Left renal cortex interstitium (tissue), 4 donors: ENCODE measurements around the gene SMO. TPM values are rescaled to one million over a fixed set of nuclear protein-coding genes. Genes with fewer than 3 reads are reported as not detected.
"Not testable (repeated sequence)": the region's sequence is repeated elsewhere in the genome, so short reads cannot be mapped to it uniquely, and the experiment has no call there.

Experiments used
- DNase-seq, 4 donors: peaks; one replicate each; pipeline ENCODE4 v3.0.0-alpha.2; 2013; ENCODE audit warnings: low read depth in 4 of 4, low spot score in 2 of 4, missing footprints in 1 of 4
- polyA plus RNA-seq, 4 donors: library from polyadenylated mRNA; unstranded; fragments of 120-200 nt; gene quantifications; one replicate each; pipeline ENCODE4 v1.2.1, GENCODE V29; 2013; ENCODE audit not compliant: insufficient read length in 4 of 4

The SMO gene
- polyA plus RNA-seq, 4 donors: 108 to 125 (median 114) TPM

DNA sequence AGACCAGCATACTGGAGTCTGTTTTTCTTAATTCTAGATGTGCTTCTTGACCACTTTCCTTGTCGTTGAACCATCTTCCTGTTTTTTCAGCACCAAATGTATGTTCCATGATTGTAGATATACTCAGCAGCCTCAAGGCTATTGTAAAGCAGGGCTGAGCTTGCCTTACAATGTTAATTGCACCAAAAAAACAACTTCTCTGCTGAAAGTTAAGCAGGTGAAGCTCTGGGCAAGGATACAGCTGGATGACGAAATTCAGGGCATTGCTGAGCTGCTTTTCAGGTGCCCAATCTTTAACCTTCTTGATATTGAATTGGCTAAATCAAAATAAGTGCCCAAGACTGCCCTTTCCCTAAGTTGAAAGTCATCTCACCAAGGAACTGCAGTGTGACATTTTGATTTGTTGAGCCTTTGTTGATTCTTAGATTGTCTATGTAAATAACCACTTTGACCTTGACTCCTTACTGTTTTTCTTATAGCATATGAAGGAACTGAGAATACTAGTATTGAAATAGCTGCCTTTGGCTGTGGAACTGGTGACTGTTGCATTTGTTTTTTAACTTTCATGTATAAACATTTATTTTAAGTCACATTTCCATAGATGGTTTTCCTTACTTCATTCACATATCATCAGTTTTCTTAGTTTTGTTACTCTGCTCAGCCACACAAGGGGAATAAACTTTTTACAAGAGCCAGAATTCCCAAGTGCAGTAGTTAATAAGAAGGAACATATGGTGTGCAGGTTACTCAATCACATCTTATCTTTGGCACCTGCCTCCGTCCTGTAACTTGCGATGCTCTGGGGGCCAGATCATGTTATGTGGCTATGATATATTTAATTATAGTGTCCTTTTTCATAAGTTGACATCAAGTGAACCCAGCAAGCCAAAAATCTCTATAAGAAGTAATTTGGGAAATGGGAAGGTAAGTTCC, 39.5 kb downstream of the SMO start:
- DNase-seq: no peak

DNA sequence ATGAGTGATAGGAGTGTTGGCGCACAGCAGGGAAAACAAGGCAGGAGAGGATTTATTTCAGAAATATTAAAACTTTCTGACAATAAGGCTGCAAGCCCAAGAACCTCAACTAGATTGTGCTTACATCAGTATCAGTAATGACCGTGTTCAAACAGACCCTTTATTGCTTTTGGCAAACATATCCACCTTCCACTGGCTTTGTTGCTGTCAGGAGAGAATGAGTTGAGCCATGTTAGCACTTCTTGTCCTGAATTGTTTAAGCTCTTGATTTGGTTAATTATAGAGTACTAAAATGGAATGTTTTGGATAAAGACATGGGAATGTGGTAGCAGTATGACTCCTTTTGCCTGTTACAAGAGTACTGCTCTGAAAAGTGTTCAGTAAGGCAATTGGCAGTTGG, 40.2 kb downstream of the SMO start:
- DNase-seq: no peak

DNA sequence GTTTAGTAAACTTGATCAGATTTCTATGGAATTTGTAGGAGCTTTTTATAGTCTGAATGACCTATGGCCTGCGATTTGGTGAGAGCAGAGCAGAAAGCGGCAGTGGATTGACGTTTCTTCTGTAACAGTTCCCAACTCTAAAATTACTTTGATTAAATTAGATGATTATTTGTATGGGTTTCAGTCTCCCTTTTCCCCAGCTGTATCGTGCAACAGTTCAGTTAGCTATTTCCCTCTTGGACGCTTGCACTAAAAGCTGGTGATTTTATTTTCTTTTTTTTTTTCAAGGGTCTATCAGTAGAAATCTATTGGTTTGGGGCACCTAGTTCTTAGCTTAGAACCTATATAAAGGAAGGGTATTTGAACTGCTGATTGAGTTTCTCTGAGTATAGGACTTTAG, 43.2 kb downstream of the SMO start:
- DNase-seq: no peak

DNA sequence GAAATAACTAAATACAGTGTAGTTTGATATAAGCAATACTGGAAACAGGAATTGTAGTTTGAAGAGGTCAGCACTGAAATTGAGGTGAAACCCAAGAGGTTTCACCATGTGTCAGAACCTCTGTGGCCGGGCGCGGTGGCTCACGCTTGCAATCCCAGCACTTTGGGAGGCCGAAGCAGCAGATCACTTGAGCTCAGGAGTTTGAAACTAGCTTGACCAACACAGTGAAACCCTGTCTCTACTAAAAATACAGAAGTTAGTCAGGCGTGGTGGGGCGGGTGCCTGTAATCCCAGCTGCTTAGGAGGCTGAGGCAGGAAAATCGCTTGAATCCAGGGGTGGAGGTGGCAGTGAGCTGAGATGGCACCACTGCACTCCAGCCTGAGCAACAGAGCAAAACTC, 50.1 kb downstream of the SMO start:
- no peak for DNase-seq

DNA sequence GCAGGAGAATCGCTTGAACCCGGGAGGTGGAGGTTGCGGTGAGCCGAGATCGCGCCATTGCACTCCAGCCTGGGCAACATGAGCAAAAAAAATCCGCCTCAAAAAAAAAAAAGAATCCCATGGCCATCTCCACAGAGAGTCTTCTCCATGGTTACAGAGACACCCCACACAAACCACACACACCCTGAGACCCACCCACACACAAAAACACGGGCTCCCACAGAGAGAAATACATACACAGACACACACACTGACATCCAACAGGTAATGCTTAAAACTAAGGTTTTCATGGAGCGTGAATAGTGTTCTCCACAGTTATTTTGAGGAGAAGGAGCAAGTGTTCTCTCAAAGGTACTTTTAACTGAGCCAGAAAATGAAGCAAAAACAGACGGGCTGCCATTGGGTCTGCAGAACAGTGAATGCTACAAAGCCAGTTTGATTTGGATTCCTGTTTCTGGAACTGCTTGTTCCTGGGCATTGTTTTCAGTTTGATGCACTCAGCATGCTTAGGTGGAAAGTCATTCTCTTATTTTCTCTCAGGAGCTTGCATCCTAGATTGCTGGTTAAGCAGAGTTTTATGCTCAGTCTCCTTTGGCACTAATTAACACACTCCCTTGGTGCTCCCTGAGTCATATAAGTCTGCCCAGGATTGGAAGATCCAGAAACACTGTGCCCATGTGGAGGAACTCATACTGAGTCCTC, 51.8 kb downstream of the SMO start:
- DNase-seq: no peak

DNA sequence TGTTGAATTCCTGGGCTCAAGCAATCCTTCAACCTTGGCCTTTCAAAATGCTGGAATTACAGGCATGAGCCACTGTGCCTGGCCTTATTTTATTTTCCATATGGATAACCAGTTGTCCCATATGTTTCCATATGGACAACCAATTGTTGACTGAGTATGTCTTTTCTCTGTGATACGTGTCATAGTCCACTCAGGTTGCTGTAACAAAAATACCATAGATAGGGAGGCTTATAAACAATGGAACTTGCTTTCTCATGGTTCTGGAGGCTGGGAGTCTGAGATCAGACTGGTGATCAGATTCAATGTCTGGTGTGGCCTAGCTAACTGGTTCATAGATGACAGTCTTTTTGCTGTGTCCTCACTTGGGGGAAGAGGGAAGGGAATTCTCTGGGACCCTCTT, 55.8 kb downstream of the SMO start:
- DNase-seq: no peak

DNA sequence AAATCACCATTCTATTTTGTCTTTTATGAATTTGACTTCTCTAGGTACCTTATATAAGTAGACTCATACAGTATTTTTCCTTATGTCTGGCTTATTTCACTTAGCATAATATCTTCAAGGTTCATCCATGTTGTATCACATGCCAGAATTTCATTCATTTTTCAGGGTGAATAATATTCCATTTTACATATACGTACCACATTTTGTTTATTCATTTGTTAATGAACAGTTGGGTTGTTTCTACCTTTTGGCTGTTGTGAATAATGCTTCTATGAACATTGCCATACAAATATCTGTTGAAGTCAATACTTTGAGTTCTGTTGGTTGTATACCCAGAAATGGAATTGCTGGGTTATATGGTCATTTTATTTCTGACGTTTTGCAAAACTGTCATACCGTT, 57.1 kb downstream of the SMO start:
- DNase-seq: no peak

DNA sequence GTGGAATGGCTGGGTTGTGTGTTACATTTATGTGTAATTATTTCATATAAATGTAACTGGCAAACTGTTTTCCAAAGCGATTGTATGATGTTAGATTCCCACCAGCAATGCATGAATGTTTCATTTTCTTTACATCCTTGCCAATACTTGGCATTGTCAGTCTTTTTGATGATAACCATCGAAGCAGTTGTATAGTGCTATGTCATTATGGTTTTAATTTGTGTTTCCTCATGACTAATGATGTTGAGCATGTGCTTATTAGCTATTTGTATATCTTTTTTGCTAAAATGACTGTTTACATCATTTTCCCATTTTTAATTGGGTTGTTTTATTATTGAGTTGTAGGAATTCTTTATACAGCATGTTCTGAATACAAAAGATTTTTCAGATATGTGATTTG, 58.7 kb downstream of the SMO start:
- no peak for DNase-seq

DNA sequence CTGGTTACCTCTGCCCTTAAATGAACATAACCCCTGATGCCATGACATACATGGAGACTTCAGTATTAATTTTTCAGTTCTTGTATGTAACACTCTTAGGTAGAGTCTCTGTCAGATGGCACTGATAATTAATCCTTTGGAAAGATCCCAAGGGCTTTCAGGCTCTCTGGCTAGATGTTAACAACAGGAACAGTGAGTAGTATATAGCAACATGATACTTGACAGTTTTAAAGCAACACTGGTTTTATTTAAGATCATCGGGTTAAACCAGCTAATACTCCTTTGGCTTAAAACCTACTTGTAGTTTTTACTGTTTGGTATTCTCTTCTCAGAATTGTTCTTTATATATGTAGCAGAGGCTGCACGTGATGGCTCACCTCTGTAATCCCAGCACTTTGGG, 63.7 kb downstream of the SMO start:
- DNase-seq: no peak

DNA sequence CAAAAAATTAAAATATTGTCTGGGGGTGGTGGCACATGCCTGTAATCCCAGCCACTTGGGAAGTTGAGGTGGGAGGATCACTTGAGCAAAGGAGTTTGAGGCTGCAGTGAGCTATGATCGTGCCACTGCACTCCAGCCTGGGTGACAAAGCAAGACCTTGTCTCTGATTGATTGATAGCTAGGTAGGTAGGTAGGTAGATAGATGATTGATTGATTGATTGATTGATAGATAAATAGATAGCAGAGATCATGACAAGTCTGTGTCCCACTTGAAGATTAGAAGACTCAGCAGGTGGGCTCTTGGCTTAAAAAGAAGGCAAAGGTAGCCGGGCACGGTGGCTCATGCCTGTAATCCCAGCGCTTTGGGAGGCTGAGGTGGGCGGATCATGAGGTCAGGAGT, 64.2 kb downstream of the SMO start:
- not testable (repeated sequence) for DNase-seq

DNA sequence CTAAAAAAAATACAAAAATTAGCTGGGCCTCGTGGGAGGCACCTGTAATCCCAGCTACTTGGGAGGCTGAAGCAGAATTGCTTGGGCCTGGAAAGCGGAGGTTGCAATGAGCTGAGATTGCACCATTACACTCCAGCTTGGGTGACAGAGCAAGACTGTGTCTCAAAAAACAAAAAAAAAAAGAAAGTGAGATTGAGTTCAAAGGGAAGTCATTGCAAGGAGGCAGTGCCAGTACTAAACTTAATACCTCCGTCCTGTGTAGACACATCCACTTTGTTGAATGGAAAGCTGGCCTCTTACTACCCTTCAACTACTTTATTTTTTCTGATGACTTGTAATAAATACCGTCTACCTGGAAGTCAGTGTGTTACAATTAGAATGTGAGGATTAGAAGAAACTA, 67.4 kb downstream of the SMO start:
- no peak for DNase-seq

DNA sequence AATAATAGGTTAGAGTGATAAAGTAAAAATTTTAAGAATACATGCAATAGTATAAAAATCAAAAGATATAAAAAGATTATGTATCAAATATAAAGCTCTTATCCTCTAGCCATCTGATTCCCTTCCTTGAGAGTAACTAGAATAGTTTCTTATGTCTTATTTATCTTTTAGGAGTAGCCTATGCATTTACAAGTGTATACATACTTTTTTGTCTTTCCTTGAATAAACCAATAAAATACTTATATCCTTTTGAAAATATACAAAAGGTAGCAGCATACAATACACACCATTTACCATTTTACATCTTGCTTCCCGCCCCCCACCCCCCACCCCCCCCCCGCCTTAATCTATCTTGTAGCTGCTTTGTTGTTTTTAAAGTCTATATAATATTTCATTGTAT, 67.8 kb downstream of the SMO start:
- DNase-seq: no peak

DNA sequence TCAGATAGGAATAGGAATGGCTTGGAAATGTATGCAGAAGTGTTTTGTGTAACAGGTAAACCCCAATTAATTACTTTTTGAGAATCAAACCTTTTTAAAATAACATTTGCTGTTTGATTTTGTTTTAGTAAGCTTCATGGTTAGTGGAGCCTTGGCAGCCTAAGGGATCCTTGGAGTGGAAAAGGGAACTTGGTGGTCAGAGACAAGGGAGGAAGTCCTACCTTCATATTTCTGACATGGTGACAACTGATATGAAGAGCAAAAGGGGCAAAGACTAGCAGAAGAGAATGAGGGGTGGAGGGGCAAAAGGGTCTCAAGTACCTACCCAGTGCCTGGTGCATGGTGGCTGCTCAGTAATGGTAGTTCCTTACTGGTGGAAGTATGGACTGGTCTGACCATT, 68.7 kb downstream of the SMO start:
- DNase-seq: no peak

DNA sequence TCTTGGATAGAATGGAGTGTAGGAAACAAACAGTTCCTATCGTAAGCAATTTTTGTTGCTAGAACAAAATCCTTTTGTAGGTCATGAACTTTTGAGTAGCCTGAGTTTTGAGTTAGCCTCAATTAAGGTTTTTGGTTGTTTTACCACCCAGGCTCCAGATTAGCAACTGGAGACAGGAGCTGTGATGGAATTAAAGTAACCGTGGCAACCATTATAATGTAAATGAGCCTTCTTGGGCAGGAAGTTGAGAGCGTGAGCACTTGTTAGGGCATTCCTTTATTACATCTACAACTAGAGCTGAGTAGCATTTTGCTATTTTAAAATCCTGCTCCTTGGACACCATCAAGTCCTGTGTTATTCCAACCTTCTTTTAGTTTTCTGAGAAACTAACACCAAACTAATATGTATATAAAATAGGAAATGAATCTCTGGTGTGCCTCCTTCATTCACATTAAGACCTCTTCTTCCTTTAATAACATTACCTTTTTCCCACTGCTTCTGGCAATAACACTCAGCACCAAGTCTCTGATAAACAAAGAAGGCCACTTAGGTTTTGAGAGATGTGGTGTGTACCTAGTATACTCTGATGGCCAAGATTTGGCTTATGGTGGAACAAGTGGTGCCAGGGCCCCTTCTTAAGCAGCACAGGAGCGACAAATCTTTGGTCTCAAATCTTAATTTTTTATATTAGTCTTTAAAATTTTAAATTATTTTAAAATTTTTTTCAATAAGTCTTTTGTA, 70.4 kb downstream of the SMO start:
- no peak for DNase-seq

DNA sequence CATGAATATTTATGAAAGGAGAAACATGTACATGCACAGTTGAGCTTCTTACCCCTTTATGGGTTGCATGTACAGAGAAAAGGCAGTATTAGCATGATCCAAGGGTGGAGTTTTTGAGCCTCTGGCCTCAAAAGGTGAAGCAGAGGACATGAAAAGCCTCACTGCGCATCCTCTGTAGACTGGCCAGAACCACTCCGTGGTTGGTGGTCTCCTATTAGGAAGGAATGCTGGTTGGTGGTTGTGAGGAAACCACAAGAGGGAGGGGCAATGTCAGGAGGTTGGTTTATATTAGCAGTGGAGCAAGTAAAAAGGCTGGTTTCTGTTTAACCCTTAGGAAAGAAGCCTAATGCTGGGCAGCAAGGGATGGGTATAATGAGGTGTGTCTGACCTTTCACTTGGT, 73.9 kb downstream of the SMO start:
- DNase-seq: no peak

Other genes starting within 250 kb of the SMO start
- gene TNPO3, start 133.5 kb upstream of the SMO start, polyA plus RNA-seq: 10 to 100 TPM; 35.8 to 49.0 (median 43.9) TPM
- gene TSPAN33, start 43.9 kb upstream of the SMO start, polyA plus RNA-seq: 10 to 100 TPM; 62.4 to 74.3 (median 66.0) TPM
- 10 to 100 TPM; 24.6 to 33.1 (median 28.2) TPM for gene AHCYL2, start 36.4 kb downstream of the SMO start, polyA plus RNA-seq
- 1 to 10 TPM; 2.4 to 5.3 (median 4.0) TPM for gene STRIP2, start 245.8 kb downstream of the SMO start, polyA plus RNA-seq